H9 (cell line): ENCODE results near the gene MLPH. TPM values are rescaled to one million over a fixed set of nuclear protein-coding genes. Genes with fewer than 3 reads are reported as not detected.

Source experiments
- DNase-seq: peaks from one replicate; pipeline ENCODE4 v3.0.0-alpha.2; 2017
- H2AFZ ChIP-seq: one replicate; pipeline ENCODE4 v1.6.1; 2013; ENCODE audit warnings: mild to moderate bottlenecking, low read length, control low read depth, moderate library complexity
- H2AK5ac ChIP-seq: 2 replicates; pipeline ENCODE4 v1.6.1; 2013; ENCODE audit warnings: low read length, control low read depth, mixed read lengths; ENCODE audit not compliant: insufficient read length
- H2BK120ac ChIP-seq: one replicate; pipeline ENCODE4 v1.6.1; 2013; ENCODE audit warnings: low read depth, mild to moderate bottlenecking, low read length, control low read depth, inconsistent platforms; ENCODE audit not compliant: poor library complexity, severe bottlenecking
- H2BK12ac ChIP-seq: 2 replicates; pipeline ENCODE4 v1.6.1; 2013; ENCODE audit warnings: low read length, control low read depth, mixed read lengths, low read depth; ENCODE audit not compliant: insufficient read length
- H2BK15ac ChIP-seq: 2 replicates; pipeline ENCODE4 v1.6.1; 2013; ENCODE audit warnings: low read depth, low read length, control low read depth
- H2BK20ac ChIP-seq: one replicate; pipeline ENCODE4 v1.6.1; 2013; ENCODE audit warnings: low read depth, mild to moderate bottlenecking, low read length, control low read depth, inconsistent platforms; ENCODE audit not compliant: poor library complexity, severe bottlenecking
- H2BK5ac ChIP-seq: 2 replicates; pipeline ENCODE4 v1.6.1; 2013; ENCODE audit warnings: low read length, control low read depth, mixed read lengths; ENCODE audit not compliant: insufficient read length
- H3K14ac ChIP-seq: 2 replicates; pipeline ENCODE4 v1.6.1; 2013; ENCODE audit warnings: low read length, control low read depth; ENCODE audit not compliant: insufficient read depth
- H3K18ac ChIP-seq: 2 replicates; pipeline ENCODE4 v1.6.1; 2013; ENCODE audit warnings: low read depth, mild to moderate bottlenecking, mixed read lengths, low read length, control low read depth; ENCODE audit not compliant: insufficient read length
- H3K23ac ChIP-seq: 2 replicates; pipeline ENCODE4 v1.6.1; 2013; ENCODE audit warnings: low read length, control low read depth, mixed read lengths, low read depth; ENCODE audit not compliant: insufficient read length
- H3K23me2 ChIP-seq: 2 replicates; pipeline ENCODE4 v1.6.1; 2013; ENCODE audit warnings: low read depth, mild to moderate bottlenecking, mixed read lengths, low read length, control low read depth; ENCODE audit not compliant: insufficient read length, poor library complexity, severe bottlenecking
- H3K27ac ChIP-seq: 2 replicates; pipeline ENCODE4 v1.5.1; 2013; ENCODE audit warnings: low read length, control low read depth, mixed read lengths, low read depth; ENCODE audit not compliant: insufficient read length
- H3K27me3 ChIP-seq: 2 replicates; pipeline ENCODE4 v1.6.1; 2013; ENCODE audit warnings: low read length, control low read depth, inconsistent platforms; ENCODE audit not compliant: insufficient read depth
- H3K4ac ChIP-seq: 2 replicates; pipeline ENCODE4 v1.6.1; 2013; ENCODE audit warnings: low read depth, mild to moderate bottlenecking, control low read depth, inconsistent platforms, low read length, moderate library complexity
- H3K4me1 ChIP-seq: 2 replicates; pipeline ENCODE4 v1.6.1; 2013; ENCODE audit warnings: low read length, control low read depth, inconsistent platforms; ENCODE audit not compliant: insufficient read depth
- H3K4me2 ChIP-seq: 2 replicates; pipeline ENCODE4 v1.6.1; 2013; ENCODE audit warnings: low read length, control low read depth, mixed read lengths; ENCODE audit not compliant: insufficient read length, insufficient read depth
- H3K56ac ChIP-seq: 2 replicates; pipeline ENCODE4 v1.6.1; 2013; ENCODE audit warnings: low read depth, mild to moderate bottlenecking, mixed read lengths, low read length, control low read depth; ENCODE audit not compliant: insufficient read length
- H3K79me1 ChIP-seq: 2 replicates; pipeline ENCODE4 v1.6.1; 2013; ENCODE audit warnings: low read depth, mild to moderate bottlenecking, moderate library complexity, low read length, control low read depth, inconsistent platforms; ENCODE audit not compliant: insufficient read depth, poor library complexity, severe bottlenecking
- H3K79me2 ChIP-seq: 2 replicates; pipeline ENCODE4 v1.6.1; 2013; ENCODE audit warnings: low read length, control low read depth, inconsistent platforms; ENCODE audit not compliant: insufficient read depth
- H3K9ac ChIP-seq: 2 replicates; pipeline ENCODE4 v1.6.1; 2013; ENCODE audit warnings: low read length, control low read depth, mixed read lengths; ENCODE audit not compliant: insufficient read length; ENCODE audit errors: extremely low read depth
- H3K9me3 ChIP-seq: one replicate; pipeline ENCODE4 v1.6.1; 2013; ENCODE audit warnings: low read depth, low read length, inconsistent platforms; ENCODE audit not compliant: control insufficient read depth
- H3T11ph ChIP-seq: one replicate; pipeline ENCODE4 v1.6.1; 2013; ENCODE audit warnings: mild to moderate bottlenecking, low read length, control low read depth, inconsistent platforms
- H4K20me1 ChIP-seq: one replicate; pipeline ENCODE4 v1.6.1; 2013; ENCODE audit not compliant: control insufficient read depth, insufficient read length, insufficient read depth
- H4K5ac ChIP-seq: 2 replicates; pipeline ENCODE4 v1.6.1; 2013; ENCODE audit warnings: low read depth, mild to moderate bottlenecking, mixed read lengths, low read length, control low read depth; ENCODE audit not compliant: insufficient read length
- H4K8ac ChIP-seq: replicated peaks from 2 replicates; pipeline ENCODE4 v1.6.1; 2013; ENCODE audit warnings: low read length, control low read depth, mixed read lengths, low read depth; ENCODE audit not compliant: insufficient read length
- H4K91ac ChIP-seq: 2 replicates; pipeline ENCODE4 v1.6.1; 2013; ENCODE audit warnings: low read depth, mild to moderate bottlenecking, moderate library complexity, mixed read lengths, low read length, control low read depth; ENCODE audit not compliant: insufficient read length
- H3K27ac Mint-ChIP-seq, 3 experiments: 2 replicates in 2 of 3; 3 replicates in 1 of 3; pipeline ENCODE4 v1.8.0; 2020 to 2021; ENCODE audit warnings: mixed read lengths in 3 of 3, mild to moderate bottlenecking in 1 of 3, moderate library complexity in 1 of 3
- H3K27me3 Mint-ChIP-seq: 2 replicates; pipeline ENCODE4 v1.8.0; 2021; ENCODE audit warnings: low read depth, mild to moderate bottlenecking, moderate library complexity, mixed read lengths
- H3K36me3 Mint-ChIP-seq, 3 experiments: 2 replicates in 2 of 3; 3 replicates in 1 of 3; pipeline ENCODE4 v1.8.0; 2020 to 2021; ENCODE audit warnings: low read depth in 3 of 3, mixed read lengths in 3 of 3; ENCODE audit not compliant: insufficient read depth in 1 of 3
- H3K4me1 Mint-ChIP-seq, 2 experiments: 2 replicates each; pipeline ENCODE4 v1.8.0; 2020; ENCODE audit warnings: mixed read lengths in 2 of 2
- H3K4me3 Mint-ChIP-seq, 2 experiments: 2 replicates in 1 of 2; 3 replicates in 1 of 2; pipeline ENCODE4 v1.8.0; 2020 to 2021; ENCODE audit warnings: mild to moderate bottlenecking in 2 of 2, mixed read lengths in 2 of 2, moderate library complexity in 1 of 2
- H3K9me3 Mint-ChIP-seq, 2 experiments: 2 replicates in 1 of 2; 3 replicates in 1 of 2; pipeline ENCODE4 v1.8.0; 2020; ENCODE audit warnings: mild to moderate bottlenecking in 2 of 2, mixed read lengths in 2 of 2, moderate library complexity in 1 of 2
- WGBS: extraction: QIAGEN DNeasy Blood & Tissue Kit; methylation state at CpG from one replicate; pipeline ENCODE4 v1.1.7; 2013; ENCODE audit warnings: missing lambda C conversion rate, low lambda C conversion rate, mixed read lengths; ENCODE audit not compliant: insufficient read length; ENCODE audit errors: extremely low coverage; 5-methylcytosine and 5-hydroxymethylcytosine counted together
- total RNA-seq: library from RNA; stranded (reverse); gene quantifications from 2 replicates; pipeline ENCODE4 v1.2.1, GENCODE V29; 2021
- TF ChIP-seq, protein P1 (sequence below): fragments of 200-600 bp; sonication (generic); conservative IDR thresholded peaks from 3 replicates; pipeline ENCODE4 v1.8.0; 2021; ENCODE audit warnings: antibody characterized with exemption, mild to moderate bottlenecking

MLPH gene
- total RNA-seq, 1 experiment from 2014 or later, result 3.4 TPM

DNA sequence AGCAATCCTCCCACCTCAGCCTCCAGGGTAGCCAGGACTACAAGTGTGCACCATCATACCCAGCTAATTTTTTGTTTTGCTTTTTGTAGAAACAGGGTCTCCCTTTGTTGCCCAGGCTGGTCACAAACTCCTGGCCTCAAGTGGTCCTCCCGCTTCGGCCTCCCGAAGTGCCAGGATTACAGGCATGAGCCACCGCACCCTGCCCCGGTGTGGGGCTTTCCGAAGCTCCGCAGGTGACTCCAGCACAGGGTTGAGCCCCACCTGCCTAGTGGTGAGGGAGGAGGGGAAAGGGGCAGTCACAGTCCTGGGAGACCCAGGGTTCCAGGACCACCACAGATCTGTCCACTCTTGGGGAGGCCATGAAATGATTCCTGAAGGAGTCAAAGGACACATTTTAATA, 84.5 kb downstream of the MLPH start:
- no peaks in the 10 kb centered on the region for H3K79me1 ChIP-seq
- DNase-seq, result no peak
- TF ChIP-seq, protein P1, sequence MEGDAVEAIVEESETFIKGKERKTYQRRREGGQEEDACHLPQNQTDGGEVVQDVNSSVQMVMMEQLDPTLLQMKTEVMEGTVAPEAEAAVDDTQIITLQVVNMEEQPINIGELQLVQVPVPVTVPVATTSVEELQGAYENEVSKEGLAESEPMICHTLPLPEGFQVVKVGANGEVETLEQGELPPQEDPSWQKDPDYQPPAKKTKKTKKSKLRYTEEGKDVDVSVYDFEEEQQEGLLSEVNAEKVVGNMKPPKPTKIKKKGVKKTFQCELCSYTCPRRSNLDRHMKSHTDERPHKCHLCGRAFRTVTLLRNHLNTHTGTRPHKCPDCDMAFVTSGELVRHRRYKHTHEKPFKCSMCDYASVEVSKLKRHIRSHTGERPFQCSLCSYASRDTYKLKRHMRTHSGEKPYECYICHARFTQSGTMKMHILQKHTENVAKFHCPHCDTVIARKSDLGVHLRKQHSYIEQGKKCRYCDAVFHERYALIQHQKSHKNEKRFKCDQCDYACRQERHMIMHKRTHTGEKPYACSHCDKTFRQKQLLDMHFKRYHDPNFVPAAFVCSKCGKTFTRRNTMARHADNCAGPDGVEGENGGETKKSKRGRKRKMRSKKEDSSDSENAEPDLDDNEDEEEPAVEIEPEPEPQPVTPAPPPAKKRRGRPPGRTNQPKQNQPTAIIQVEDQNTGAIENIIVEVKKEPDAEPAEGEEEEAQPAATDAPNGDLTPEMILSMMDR, result no peak
- H3K4ac ChIP-seq, result no peak overlapping the region
- Mint-ChIP-seq H3K4me1 (peaks cover 13 to 14% of the 10 kb centered on the region in 2 experiments), H3K4me3 (no peak overlapping the region), H3K27ac (peak overlapping the region in 1 of 3 experiments; percentile 30; a peak in 1 of 7 replicates), H3K9me3 (no peaks in the 10 kb centered on the region), H3K27me3 (no peaks in the 10 kb centered on the region; the same call in 1 of the 2 replicates), H3K36me3 (peaks cover 0 to 20% (median 0%) of the 10 kb centered on the region in 3 experiments; a peak in 3 of 7 replicates)
- no peak overlapping the region for H2BK20ac ChIP-seq
- no peak overlapping the region for H3K18ac ChIP-seq
- no peak overlapping the region for H3K9ac ChIP-seq
- no peak overlapping the region for H4K5ac ChIP-seq
- no peak overlapping the region for H3K23ac ChIP-seq
- H4K91ac ChIP-seq, result no peak overlapping the region
- no peak overlapping the region for H2BK15ac ChIP-seq
- WGBS, result no CpG with 5 or more reads among the region's 7 CpGs
- no peaks in the 10 kb centered on the region for H3K27me3 ChIP-seq
- no peak overlapping the region for H2BK12ac ChIP-seq
- H3K56ac ChIP-seq, result no peak overlapping the region
- no peak overlapping the region for H2AK5ac ChIP-seq
- no peak overlapping the region for H3T11ph ChIP-seq
- 0 out of 2 replicates have a peak, but pooled peaks cover 3% of the 10 kb centered on the region for H3K4me1 ChIP-seq
- no peak overlapping the region for H2AFZ ChIP-seq
- H3K14ac ChIP-seq, result no peak overlapping the region
- no peaks in the 10 kb centered on the region for H4K20me1 ChIP-seq
- no peak overlapping the region for H2BK5ac ChIP-seq
- no peaks in the 10 kb centered on the region for H3K9me3 ChIP-seq
- H3K79me2 ChIP-seq, result no peaks in the 10 kb centered on the region
- H4K8ac ChIP-seq, result no peak overlapping the region
- H3K4me2 ChIP-seq, result no peak overlapping the region
- no peak overlapping the region for H2BK120ac ChIP-seq
- no peaks in the 10 kb centered on the region for H3K23me2 ChIP-seq
- no peak overlapping the region for H3K27ac ChIP-seq
